K562 (cell line): ENCODE results near the gene KCNH2.
A peak's percentile ranks its signal among the peaks of the same experiment; 100 is the strongest.

Experiments
- CTCF ChIP-seq, 3 experiments: IDR thresholded peaks in 2 of 3; conservative IDR thresholded peaks in 1 of 3; 2 replicates each; pipeline ENCODE4 v1.5.1; 2011 to 2012; ENCODE audit warnings: low read length in 3 of 3, mild to moderate bottlenecking in 3 of 3, control low read depth in 2 of 3, improper control_type of control experiment in 1 of 3, inconsistent platforms in 1 of 3, low read depth in 1 of 3, mixed read lengths in 1 of 3, moderate library complexity in 1 of 3; ENCODE audit not compliant: insufficient read depth in 2 of 3
- KLF1 ChIP-seq: fragments of 450-650 bp; IDR thresholded peaks from 2 replicates; pipeline ENCODE4 v1.6.1; 2016; ENCODE audit warnings: missing genetic modification characterization, missing compliant biosample characterization
- MEF2D ChIP-seq: conservative IDR thresholded peaks from 2 replicates; pipeline ENCODE4 v1.6.1; 2016; ENCODE audit warnings: low read depth, missing genetic modification characterization, missing compliant biosample characterization
- SMC3 ChIP-seq: conservative IDR thresholded peaks from 2 replicates; pipeline ENCODE4 v1.6.1; 2011; ENCODE audit warnings: low read depth, low read length, improper control_type of control experiment; ENCODE audit not compliant: insufficient read depth
- ZBTB7A ChIP-seq: IDR thresholded peaks from 2 replicates; pipeline ENCODE4 v1.6.1; 2011; ENCODE audit warnings: low read depth, mild to moderate bottlenecking, low read length, moderate library complexity, borderline replicate concordance; ENCODE audit not compliant: control insufficient read depth
- ZKSCAN1 ChIP-seq: fragments of 150-350 bp; IDR thresholded peaks from 2 replicates; pipeline ENCODE4 v1.6.1; 2016; ENCODE audit warnings: low read depth, low read length
- ZNF24 ChIP-seq: fragments of 450-650 bp; IDR thresholded peaks from 2 replicates; pipeline ENCODE4 v1.6.1; 2016
- ZNF592 ChIP-seq: fragments of 450-650 bp; IDR thresholded peaks from 2 replicates; pipeline ENCODE4 v1.6.1; 2017; ENCODE audit warnings: antibody characterized with exemption, mild to moderate bottlenecking
- ZNF639 ChIP-seq, 2 experiments: fragments of 200-800 bp in 1 of 2; sonication (Bioruptor generic) in 1 of 2; sonication (generic) in 1 of 2; formaldehyde crosslinking in 1 of 2; IDR thresholded peaks in 1 of 2; conservative IDR thresholded peaks in 1 of 2; 2 replicates each; pipeline versions ENCODE4 v1.5.0 to v1.6.1; 2016 to 2020; ENCODE audit warnings: missing compliant biosample characterization in 1 of 2, missing genetic modification characterization in 1 of 2, missing genetic modification reagents in 1 of 2
- TF ChIP-seq, protein P1 (sequence below): sonication (generic); formaldehyde crosslinking; IDR thresholded peaks from 2 replicates; pipeline ENCODE4 v1.8.1; 2023; ENCODE audit warnings: mild to moderate bottlenecking, missing genetic modification reagents
- TF ChIP-seq, protein P2 (sequence below): sonication (generic); formaldehyde crosslinking; IDR thresholded peaks from 2 replicates; pipeline ENCODE4 v1.8.1; 2023; ENCODE audit warnings: mild to moderate bottlenecking, missing genetic modification reagents, moderate library complexity

DNA sequence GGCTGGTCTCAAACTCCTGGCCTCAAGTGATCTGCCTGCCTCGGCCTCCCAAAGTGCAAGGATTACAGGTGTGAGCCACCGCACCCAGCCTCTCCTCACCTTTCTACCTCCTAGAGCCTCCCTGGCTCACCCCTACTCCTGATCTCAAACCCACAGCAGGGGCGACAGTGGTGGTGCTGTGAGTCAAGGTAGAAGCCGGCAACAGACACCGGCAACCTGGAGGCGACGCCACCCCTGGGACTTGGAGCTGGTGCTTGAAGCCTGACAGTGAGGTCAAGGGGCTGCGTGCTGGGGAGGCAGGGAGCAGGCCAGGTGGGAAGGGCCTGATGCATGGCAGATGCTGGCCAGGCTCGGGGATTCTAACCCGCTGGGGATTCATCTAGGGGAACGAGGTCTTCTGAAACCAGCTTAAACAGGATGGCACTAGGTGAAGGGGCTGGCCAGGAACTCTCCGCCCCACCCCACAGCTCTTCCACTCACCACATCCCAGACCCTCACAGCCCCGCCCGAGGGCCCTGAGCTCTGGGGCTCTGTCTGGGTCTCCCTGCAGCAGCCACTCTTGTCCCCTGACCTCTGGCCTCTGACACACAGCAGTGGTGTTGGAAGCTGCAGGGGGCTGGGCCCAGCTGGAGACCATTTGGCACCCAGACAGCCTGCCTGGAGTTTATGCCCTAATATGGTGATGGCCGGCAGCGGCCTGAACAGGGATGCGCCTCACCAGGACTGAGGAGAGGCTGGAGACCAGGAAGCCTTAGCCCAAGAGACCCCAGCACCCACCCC lies 16.4 kb downstream of the KCNH2 start:
- TF ChIP-seq CTCF (IDR thresholded peaks at IDR 0.05 in 2 of 3, conservative IDR thresholded peaks at IDR 0.05 in 1 of 3; ENCODE audit: insufficient read depth in 2 of 3, low read depth in 1 of 3, low read length in 3 of 3) = no peak
- TF ChIP-seq ZNF24 = no peak
- TF ChIP-seq KLF1 (tag) = peak; percentile 58
- TF ChIP-seq ZKSCAN1 = 0 out of 2 replicates have a peak, but pooled peaks have one; percentile 36
- TF ChIP-seq MEF2D (tag) = no peak
- no peak for TF ChIP-seq SMC3
- no peak for TF ChIP-seq ZNF592
- TF ChIP-seq, protein P1, sequence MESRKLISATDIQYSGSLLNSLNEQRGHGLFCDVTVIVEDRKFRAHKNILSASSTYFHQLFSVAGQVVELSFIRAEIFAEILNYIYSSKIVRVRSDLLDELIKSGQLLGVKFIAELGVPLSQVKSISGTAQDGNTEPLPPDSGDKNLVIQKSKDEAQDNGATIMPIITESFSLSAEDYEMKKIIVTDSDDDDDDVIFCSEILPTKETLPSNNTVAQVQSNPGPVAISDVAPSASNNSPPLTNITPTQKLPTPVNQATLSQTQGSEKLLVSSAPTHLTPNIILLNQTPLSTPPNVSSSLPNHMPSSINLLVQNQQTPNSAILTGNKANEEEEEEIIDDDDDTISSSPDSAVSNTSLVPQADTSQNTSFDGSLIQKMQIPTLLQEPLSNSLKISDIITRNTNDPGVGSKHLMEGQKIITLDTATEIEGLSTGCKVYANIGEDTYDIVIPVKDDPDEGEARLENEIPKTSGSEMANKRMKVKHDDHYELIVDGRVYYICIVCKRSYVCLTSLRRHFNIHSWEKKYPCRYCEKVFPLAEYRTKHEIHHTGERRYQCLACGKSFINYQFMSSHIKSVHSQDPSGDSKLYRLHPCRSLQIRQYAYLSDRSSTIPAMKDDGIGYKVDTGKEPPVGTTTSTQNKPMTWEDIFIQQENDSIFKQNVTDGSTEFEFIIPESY (CRISPR knock-in tag) = no peak
- peak; percentile 89 for TF ChIP-seq ZBTB7A
- TF ChIP-seq, protein P2, sequence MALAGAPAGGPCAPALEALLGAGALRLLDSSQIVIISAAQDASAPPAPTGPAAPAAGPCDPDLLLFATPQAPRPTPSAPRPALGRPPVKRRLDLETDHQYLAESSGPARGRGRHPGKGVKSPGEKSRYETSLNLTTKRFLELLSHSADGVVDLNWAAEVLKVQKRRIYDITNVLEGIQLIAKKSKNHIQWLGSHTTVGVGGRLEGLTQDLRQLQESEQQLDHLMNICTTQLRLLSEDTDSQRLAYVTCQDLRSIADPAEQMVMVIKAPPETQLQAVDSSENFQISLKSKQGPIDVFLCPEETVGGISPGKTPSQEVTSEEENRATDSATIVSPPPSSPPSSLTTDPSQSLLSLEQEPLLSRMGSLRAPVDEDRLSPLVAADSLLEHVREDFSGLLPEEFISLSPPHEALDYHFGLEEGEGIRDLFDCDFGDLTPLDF (CRISPR knock-in tag) = no peak
- TF ChIP-seq ZNF639 (CRISPR knock-in tag; conservative IDR thresholded peaks at IDR 0.05 in 1 of 2, IDR thresholded peaks at IDR 0.05 in 1 of 2) = no peak
